GM19193 (cell line): Measurements from ENCODE around the gene PRDM16.

Experiments used
- POLR2A ChIP-seq: IDR thresholded peaks from 4 replicates; pipeline ENCODE4 v1.6.1; 2011; ENCODE audit not compliant: insufficient read depth, insufficient read length; ENCODE audit errors: extremely low read depth

PRDM16 gene

DNA sequence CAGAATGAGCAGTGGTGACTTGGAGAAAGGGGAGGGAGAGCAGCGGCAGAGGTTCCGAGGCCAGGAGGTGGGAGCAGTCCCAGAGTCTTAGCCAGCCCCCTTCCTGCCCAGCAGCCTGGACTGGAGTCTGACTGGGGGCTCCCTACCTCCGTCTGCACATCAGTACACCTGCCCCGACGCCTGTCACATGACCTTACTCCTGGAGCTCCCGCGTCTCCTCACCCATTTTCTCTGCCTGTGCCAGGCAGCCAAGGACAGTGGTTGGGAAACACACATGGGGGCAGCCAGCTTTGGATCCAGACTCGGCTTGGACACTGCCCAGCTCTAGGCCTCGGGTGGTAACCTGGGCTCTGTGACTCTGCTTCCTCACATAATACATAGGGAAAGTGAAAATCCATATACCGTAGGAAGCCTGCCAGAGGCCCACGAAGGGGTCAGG is 30.9 kb upstream of the PRDM16 start:
- TF ChIP-seq POLR2A, result no peak

GRCh38 chr1:3038571-3039181 is 30.3 kb upstream of the PRDM16 start:
- no peak for TF ChIP-seq POLR2A

- TF ChIP-seq POLR2A, result no peak
Measured at GRCh38 chr1:3040004-3040403, 29.0 kb upstream of the PRDM16 start.

- TF ChIP-seq POLR2A, result no peak
Measured at GRCh38 chr1:3042481-3042880, 26.5 kb upstream of the PRDM16 start.

DNA sequence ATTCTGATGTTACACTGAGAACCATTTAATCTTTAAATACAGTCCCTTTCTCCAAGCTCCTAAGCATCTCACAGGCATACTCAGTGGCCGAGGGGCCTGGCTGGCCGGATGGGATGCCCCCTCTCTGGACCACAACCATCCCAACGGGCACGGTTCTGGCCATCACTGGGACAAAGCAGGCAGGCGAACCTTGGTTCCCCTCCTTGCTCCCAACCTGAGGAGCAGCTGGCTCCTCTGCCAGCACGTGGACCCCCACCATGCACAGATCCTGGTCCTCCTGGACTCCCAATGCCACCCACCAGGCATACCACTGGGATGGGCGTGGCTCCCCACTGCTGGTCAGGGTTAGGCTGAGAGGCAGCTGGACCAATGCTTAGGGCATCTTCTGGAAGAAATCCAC is 19.8 kb upstream of the PRDM16 start:
- TF ChIP-seq POLR2A, result no peak

DNA sequence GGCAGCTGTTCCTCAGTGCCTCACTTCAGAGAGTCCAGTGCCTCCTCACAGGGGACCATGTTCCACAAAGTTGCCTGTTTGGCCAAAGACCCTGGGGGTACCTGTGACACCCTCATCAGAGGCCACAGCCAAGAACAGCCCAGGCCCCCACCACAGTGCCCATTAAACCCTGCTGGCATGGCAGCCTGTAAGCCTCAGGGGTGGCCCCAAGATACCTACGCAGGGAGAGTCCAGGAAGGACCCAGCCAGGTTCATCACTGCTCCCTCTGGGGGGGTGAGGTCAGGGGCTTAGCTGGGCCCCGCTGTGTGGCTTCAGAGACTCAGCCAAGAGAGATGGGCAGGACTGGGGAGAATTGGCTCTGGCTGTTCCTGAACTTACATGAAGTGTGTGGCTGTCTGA is 19.1 kb upstream of the PRDM16 start:
- TF ChIP-seq POLR2A, result no peak

DNA sequence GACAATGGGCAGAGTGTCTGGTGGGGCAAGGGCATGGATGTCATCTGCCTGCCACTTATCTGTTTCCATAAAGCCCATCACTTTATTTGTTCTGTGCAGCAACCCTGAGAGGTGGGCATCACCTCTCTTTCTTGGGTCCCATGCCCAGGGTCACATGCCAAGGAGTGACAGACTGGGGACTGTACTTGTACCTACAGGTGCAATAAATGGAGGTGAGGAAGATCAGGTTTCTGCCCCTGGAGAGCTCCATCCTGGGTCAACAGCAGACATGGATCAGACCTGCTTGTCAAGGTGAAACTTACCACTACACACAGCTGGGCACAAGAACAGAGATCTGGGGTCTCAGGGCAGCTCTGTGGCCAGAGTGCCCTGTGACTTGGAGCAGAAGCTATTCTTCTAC is 18.4 kb upstream of the PRDM16 start:
- no peak for TF ChIP-seq POLR2A

- no peak for TF ChIP-seq POLR2A
Measured at GRCh38 chr1:3051270-3052268, 17.4 kb upstream of the PRDM16 start.

DNA sequence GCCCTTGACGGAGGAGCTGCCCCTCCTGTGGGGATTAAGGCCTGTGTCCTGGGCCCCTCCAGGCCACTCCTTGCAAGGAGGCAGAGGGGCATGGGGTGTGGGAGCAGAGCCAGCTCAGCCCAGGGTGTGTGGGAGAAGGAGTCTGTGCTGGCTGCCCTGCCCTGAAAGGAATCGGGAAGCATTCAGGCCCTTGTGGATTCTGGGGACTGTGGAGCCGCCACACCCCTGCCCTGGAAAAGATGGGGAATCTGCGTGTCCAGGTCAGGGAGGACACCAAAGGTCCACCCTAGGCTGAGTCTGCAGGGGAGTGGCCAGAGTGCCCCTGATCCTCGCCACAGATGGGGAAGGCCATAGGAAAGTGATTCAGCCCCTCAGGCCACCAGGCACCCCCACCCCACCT is 16.5 kb upstream of the PRDM16 start:
- no peak for TF ChIP-seq POLR2A

- TF ChIP-seq POLR2A, result no peak
Measured at GRCh38 chr1:3053366-3053980, 15.5 kb upstream of the PRDM16 start.

DNA sequence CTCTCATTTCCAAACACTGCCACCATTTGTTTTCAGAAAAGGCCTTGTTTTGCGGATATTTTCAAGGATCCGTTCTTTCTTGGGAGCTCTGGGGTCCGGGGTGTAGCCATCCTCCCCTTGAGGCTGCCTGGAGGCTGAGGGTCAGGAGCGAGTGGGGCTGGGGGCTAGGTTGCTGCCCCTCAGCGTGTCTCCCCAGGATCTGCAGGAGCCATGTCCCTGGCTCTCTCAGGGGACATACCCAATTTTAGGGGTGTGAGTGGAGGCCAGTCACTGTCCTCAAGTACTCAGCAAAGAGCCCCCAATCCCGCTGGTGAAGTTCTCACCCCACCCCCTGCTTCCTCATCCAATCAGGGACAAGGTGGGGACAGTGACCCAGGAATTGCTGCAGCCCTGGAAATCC is 15.0 kb upstream of the PRDM16 start:
- no peak for TF ChIP-seq POLR2A

DNA sequence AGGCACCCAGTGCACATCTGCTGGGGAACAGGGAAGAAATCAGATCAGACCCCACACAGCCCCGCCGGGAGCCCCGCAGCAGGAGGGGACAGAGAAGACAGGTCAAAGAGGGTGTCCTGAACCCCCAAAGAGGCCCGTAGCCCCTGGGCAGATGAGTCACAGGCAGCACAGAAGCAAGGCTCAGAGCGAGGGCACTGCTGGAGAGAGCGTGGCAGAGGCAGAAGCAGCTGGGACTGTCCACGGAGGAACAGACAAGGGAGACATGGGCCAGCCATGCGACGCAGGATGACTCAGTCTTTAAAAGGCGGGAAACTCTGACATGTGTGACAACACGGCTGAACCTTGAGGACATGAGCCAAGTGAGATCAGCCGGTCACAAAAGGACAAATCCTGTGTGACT is 14.5 kb upstream of the PRDM16 start:
- no peak for TF ChIP-seq POLR2A

- no peak for TF ChIP-seq POLR2A
Measured at GRCh38 chr1:3055051-3055450, 14.0 kb upstream of the PRDM16 start.

DNA sequence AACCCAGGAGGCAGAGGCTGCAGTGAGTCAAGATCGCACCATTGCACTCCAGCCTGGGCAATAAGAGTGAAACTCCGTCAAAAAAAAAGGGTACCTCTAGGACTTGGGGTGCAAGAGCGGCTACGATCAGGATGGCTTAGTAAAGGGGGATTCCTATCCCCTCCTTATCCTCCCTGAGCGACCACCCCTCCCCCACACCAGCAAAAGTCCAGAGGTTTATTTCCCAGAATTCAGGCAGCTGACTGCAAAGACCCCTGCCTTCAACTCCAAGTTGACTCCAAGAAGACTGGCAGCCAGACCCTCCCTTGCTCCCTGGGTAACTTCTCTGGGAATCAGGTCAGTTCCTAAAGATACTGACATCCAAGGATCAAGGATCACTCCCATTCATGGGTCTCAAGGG is 12.4 kb upstream of the PRDM16 start:
- no peak for TF ChIP-seq POLR2A

DNA sequence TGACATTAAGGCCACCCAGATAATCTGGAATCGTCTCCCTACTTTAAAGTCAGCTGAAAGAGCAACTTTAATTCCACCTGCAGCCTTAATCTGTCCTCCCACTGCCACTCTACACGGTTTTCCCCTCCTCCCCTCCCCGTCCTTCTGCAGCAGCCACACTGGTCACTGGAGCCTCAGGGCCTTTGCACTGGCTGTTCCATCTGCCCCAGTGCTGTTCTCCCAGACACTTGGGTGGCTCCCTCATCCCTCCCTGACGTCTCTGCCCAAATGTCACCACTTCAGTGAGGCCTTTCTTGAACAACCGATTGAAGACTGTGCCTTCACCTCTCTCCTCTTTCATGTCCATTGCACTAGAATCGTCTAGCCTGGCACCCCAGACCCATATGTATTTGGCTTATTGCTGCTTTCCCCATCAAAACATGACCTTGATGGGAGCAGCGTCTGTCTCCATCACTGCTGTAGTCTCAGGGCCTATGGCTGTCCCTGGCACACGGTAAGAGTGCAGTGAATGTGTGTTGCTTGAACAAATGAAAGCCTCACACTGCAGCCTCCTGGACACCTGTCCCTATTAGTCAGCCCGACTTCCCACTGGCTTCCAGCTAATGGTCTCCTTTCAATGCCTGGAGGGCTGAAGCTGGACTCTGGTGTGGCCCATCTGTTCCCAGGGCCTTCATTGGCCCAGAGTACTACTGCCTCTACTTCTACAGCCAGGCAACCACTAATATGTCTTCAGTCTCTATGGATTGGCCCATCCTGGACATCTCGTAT is 10.6 kb upstream of the PRDM16 start:
- TF ChIP-seq POLR2A, result no peak
